WTC11 (cell line): Measurements from ENCODE around the gene SACS.

ENCODE experiments used
- TEAD1 ChIP-seq: sonication (generic); formaldehyde crosslinking; IDR thresholded peaks from 2 replicates; pipeline ENCODE4 v1.8.0; 2022; ENCODE audit warnings: mild to moderate bottlenecking, missing genetic modification reagents
- USF1 ChIP-seq: sonication (generic); formaldehyde crosslinking; IDR thresholded peaks from 2 replicates; pipeline ENCODE4 v1.8.0; 2022; ENCODE audit warnings: mild to moderate bottlenecking, missing genetic modification reagents

DNA sequence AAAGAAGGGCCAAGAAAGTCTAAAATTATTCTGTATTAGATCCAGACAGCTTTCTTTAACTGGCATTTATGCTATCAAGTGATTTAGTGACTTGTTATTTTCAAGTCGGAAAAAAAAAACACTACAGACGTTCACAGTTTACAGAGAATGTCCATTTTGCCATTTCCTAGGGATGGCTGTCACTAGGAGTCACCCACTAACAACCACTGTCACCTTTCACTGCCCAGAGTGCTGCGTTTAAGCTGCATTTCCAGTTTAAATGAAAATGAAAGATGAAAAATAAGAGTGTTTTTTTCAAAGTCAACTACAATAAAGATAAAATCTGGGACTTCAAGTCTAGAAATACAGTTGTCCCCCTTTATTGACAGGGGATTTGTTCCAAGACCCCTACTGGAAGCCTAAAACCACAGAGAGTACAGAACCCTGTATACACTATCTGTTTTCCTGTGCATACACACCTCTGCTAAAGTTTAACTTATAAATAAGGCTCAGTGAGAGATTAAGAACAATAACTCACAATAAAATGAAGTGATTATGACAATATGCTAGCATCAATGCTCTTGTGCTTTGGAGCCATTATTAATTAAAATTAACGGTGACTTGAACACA is 112.5 kb downstream of the SACS start:
- no peak for TF ChIP-seq USF1
- no peak for TF ChIP-seq TEAD1 (CRISPR knock-in tag)
